ENCODE results near the gene CAV1.

CAV1 gene

DNA sequence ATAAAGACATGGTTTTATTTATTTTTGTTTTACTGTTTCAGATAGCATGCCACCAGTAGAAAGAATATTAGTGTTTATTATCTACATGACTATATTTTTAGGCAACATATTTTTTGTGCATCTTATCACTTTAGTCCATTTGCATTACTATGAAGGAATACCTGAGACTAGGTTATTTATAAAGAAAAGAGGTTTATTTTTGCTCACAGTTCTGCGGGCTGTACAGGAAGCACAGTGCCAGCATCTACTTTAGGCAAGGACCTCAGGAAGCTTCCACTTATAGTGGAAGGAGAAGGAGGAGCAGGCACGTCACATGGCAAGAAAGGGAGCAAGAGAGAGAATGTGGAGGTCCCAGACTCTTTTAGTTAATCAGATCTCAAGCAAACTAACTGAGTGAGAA lies 19.6 kb upstream of the CAV1 start:
- FAIRE-seq = no peak
- no peak for DNase-seq (ENCODE audit: insufficient read length, low spot score)
- no peak for TF ChIP-seq CTCF (IDR thresholded peaks at IDR 0.05; ENCODE audit: insufficient read depth, missing control alignments)

DNA sequence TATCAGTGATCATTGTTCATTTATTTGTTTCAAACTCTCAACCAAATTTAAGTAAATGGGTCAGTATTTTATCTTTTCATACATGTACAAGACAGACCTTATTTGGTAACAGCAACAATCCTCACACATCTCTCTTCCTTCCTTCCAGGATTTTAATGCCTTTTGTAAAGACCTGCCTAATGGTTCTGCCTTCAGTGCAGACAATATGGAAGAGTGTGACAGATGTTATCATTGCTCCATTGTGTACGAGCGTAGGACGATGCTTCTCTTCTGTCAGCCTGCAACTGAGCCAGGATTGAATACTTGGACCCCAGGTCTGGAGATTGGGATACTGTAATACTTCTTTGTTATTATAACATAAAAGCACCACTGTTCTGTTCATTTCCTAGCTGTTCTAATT lies 19.0 kb upstream of the CAV1 start:
- no peak for TF ChIP-seq CTCF (IDR thresholded peaks at IDR 0.05; ENCODE audit: insufficient read depth, missing control alignments)
- FAIRE-seq (no peak), DNase-seq (ENCODE audit: insufficient read length, low spot score) (no peak)

DNA sequence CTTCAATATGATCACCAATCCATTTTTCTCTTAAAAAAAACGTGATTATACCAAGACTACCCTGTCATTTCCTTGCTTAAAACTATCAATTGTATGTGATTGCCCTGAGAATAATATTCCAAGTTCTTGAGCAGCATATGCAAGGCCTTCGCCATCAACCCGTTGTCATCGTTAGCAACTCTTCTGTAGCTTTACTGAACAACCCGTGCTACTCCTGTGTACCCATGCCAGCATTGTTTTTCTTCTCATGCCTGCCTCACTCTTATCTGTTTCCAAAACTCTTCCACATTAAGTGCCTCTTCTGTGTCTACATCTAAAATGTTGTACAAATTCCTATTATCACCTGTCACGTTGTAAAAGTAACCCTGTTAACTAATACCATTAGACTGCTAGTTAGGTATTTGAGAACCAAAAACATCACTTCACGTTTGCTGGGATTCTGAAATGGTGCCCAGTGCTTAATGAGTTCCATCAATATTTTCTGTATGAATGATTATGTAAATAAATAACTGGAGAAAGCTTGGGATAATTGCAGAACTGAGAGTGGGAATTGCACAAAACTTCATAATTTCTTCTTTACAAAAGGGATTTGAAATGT lies 14.8 kb upstream of the CAV1 start:
- TF ChIP-seq CTCF (IDR thresholded peaks at IDR 0.05; ENCODE audit: insufficient read depth, missing control alignments) = no peak
- DNase-seq (ENCODE audit: insufficient read length, low spot score) = no peak
- FAIRE-seq = no peak

DNA sequence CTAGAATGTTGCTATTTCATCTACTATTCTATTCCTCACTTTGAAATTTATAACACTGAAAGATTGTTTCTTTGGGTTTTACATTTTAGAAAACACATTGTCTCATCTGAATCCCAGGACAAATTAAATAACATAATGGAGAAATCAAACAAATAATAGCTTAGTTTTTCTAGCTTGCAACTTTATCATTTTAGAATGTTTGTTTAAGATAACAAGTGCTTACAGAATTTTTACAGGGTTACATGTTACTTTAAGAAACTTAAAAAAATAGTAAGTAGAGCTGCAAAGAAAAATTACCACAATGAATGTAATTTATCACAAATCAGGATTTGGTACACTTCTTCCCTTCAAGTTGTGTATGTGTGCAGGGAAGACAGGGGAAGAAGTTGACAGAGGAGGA lies 14.0 kb upstream of the CAV1 start:
- DNase-seq (ENCODE audit: insufficient read length, low spot score) (no peak), FAIRE-seq (no peak)
- no peak for TF ChIP-seq CTCF (IDR thresholded peaks at IDR 0.05; ENCODE audit: insufficient read depth, missing control alignments)

DNA sequence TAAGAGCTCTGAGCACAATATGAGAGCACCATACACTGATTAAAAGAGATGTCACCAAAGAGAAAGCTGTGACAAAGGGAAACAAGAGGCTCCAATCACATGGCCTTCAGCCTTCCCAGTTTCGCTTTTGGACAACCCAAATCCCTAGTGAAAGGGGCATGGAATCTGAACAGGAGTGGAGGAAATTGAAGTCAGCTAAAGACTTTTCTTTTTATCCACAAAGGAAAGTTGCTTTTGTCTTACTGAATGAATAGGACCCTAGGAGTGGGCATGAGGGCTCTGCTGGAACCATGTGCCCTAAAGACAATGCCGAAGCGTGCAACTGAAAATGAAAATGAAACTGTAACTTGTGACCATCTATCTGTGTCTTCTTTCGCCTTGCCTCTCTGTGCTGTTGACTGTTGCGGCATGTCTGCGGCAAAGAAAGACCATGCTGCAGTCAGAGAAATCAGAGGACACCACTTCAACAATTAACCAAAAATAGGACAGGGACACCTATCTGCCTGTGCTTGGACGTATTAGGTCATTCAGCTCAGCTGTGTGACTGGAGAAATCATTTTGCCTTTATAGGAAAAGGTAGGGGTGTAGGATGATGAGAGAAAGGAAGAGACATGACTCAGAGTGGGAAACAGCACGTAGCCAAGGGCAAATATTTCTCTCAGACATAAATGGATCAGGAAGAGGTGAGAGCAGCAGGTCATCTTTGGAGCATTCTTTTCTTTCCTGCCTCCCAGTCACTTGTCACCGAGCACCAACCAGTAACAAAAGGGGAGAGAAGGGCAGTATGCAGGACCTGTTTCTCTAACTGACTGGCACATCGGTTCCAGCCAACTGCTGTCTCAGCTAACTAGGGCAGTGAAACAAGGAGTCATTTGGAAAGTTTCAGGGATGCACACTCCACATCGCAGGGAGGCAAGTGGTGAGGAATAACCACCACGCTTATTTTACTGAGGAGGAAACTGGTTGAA lies 13.0 kb upstream of the CAV1 start:
- no peak for FAIRE-seq
- no peak for TF ChIP-seq CTCF (IDR thresholded peaks at IDR 0.05; ENCODE audit: insufficient read depth, missing control alignments)
- DNase-seq (ENCODE audit: insufficient read length, low spot score) = no peak

DNA sequence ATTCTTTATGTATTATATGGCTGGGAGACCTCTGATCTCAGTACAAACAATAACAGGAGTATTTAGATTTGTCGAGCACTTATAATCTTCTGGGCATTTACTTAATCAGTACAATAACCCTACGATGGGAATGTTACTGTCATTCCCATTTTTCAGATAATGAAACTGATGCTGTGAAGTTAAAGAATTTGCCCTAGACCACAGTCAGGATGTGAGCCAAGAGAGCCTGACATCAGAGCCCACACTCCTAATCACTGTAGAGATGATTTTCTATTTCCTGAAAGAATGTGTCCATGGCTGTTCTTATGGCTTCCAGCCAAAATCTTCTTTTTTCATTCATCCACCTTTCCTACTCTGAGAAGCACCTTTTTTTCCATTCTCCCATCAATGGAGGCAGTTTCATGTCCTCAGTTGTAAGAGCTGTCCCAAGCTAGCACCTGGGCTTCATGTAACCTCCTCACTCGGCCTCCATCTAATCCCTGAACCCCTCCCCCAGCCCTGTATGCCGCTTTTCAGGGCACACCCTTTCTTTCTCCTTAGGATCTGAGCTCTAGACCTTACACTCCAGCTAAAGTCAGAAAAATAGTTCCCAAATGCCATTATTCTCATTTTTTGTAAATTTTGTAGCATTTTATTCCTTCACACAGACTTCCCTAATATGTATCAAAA lies 12.2 kb upstream of the CAV1 start:
- no peak for FAIRE-seq
- no peak for TF ChIP-seq CTCF (IDR thresholded peaks at IDR 0.05; ENCODE audit: insufficient read depth, missing control alignments)
- DNase-seq (ENCODE audit: insufficient read length, low spot score) = no peak
